GM12801 (cell line): ENCODE data around the gene MTHFD1.

Source experiments
- CTCF ChIP-seq: IDR thresholded peaks from one replicate; pipeline ENCODE4 v1.5.1; 2011; ENCODE audit warnings: control low read depth; ENCODE audit not compliant: insufficient read length; ENCODE audit errors: extremely low read depth

The MTHFD1 gene

DNA sequence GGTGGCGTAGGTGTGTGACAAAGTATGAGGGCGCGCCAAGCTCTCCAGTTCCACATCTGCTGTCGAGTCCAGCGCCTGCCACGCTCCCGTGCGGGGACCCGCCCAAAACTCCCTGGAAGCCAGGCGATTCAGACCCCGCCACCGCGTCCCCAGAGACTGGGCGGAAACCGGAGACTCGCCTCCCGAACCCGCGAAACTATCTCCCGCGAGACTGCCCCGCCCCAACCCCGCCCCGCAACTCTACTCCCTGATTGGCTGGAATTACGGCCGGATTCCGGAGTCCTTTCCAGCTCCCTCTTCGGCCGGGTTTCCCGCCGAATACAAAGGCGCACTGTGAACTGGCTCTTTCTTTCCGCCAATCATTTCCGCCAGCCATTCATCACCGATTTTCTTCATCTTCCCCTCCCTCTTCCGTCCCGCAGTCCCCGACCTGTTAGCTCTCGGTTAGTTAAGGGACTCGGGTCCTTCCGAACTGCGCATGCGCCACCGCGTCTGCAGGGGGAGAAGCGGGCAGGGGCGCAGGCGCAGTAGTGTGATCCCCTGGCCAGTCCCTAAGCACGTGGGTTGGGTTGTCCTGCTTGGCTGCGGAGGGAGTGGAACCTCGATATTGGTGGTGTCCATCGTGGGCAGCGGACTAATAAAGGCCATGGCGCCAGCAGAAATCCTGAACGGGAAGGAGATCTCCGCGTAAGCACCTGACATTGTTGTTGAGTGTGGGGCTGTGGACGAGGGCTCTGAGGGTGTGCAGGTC is at the start of gene MTHFD1:
TSS of gene MTHFD1 (plus strand) at position 572 of the 751 bp plus-strand sequence. CDS start at position 647, 75 bp downstream.
- TF ChIP-seq CTCF: no peak

- TF ChIP-seq CTCF: no peak
Observed at GRCh38 chr14:64338616-64339316, 49.4 kb upstream of the MTHFD1 start.

DNA sequence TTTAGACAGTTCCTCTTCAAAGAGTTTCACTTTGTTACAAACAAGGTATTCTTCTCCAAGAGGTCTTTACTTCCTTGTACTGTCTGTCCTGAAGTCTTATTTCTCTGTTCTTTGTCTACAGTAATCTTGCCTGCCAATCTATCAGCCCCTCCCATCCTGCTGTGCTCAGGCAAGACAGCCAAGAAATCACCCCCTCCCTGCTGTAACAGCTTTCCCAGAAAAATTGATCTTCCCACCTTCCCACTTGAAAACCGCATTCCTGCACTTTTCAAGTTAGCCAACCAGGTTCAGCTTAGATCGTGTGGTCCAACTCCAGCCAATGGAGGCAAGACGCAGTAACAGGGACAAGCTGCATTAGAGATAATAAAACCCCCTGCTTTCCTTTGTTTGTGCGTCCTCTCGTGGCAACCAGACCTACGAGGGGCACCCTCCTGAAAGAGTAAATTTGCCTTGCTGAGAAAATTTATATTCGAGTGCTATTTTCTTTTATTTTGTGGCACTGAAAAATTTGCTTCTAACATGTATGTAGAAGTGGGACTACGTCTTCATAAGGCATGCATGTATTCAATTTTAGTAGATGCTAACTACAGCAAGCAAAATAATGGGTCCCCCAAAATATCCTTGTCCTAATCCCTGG is 47.5 kb upstream of the MTHFD1 start:
- no peak for TF ChIP-seq CTCF

DNA sequence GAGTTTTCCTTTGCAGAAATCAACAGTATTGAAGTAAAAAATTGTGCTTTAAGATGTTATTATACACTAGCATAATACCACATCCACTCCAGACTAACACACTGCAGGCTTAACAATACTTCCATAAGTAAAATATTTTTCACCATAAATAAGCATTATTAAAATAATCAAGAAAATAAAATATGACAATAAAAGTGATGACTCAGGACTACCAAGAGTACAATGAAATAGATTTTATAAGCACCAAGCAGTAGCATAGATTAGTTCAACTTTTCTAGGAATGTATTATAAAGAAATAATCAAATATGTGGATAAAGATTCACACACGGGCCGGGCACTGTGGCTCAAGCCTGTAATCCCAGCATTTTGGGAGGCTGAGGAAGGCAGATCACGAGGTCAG is 40.4 kb upstream of the MTHFD1 start:
- TF ChIP-seq CTCF: no peak

- TF ChIP-seq CTCF: no peak
Observed at GRCh38 chr14:64349741-64350490, 38.2 kb upstream of the MTHFD1 start.

DNA sequence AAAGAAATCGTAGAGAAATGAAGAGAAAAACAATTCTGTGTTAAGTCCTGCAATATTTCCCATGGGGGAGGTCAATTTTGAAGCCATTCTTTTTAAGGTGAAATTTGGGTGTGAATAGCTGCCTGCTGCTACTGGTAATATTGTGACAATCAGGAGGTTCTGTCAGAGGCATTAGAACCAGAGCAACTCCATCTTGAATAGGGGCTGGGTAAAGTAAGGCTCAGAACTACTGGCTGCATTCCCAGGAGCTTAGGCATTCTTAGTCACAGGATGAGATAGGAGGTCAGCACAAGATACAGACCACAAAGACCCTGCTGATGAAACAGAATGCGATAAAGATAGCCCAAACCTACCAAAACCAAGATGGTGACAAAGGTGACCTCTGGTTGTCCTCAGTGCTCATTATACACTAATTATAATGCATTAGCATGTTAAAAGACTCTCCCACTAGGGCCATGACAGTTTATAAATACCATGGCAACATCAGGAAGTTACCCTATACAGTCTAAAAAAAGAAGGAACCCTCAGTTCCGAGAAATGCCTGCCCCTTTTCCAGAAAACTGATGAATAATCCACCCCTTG is 24.8 kb upstream of the MTHFD1 start:
- no peak for TF ChIP-seq CTCF

DNA sequence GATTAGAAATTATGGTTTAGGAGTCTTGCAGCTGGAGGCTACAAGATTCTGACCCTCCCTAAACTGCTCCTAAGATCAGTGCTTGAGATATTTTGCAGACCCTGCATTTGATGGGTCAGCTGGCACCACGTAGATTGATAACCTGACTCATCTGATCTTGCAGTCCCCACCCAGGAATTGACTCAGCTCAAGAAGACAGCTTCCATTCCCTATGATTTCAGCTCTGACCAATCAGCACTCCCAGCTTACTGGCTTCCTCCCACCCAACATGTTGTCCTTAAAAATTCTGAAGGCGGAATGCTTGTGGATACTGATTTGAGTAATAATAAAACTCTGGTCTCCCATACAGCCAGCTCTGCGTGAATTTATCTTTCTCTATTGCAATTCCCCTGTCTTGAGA is 23.2 kb upstream of the MTHFD1 start:
- no peak for TF ChIP-seq CTCF
